OCI-LY3 (cell line): ENCODE results near the gene ORM1.
A peak's percentile ranks its signal among the peaks of the same experiment; 100 is the strongest.

Experiments used
- H2AFZ ChIP-seq: fragments of 200-600, 300-600 bp; shearing (Covaris generic); 2 replicates; pipeline ENCODE4 v1.6.0; 2014; ENCODE audit warnings: antibody characterized with exemption, low read depth, low read length
- H3K27ac ChIP-seq: fragments of 200-600, 300-600 bp; sonication (generic); 2 replicates; pipeline ENCODE4 v1.5.1; 2014; ENCODE audit warnings: mild to moderate bottlenecking, low read length, moderate library complexity, mixed read lengths
- H3K27me3 ChIP-seq: fragments of 200-600, 300-600 bp; sonication (generic); 2 replicates; pipeline ENCODE4 v1.6.1; 2014; ENCODE audit warnings: low read depth, low read length, mixed read lengths
- H3K36me3 ChIP-seq: fragments of 200-600, 300-600 bp; sonication (generic); replicated peaks from 2 replicates; pipeline ENCODE3; 2014; ENCODE audit warnings: low read depth, low read length, mixed read lengths
- H3K4me1 ChIP-seq: fragments of 300-600, 200-600 bp; sonication (generic); 2 replicates; pipeline ENCODE4 v1.6.1; 2014; ENCODE audit warnings: low read length, mixed read lengths
- H3K4me2 ChIP-seq: fragments of 200-600, 300-600 bp; sonication (generic); 2 replicates; pipeline ENCODE4 v1.6.1; 2014; ENCODE audit warnings: low read length, mixed read lengths
- H3K4me3 ChIP-seq: fragments of 300-600, 200-600 bp; sonication (generic); 2 replicates; pipeline ENCODE4 v1.5.1; 2014; ENCODE audit warnings: antibody characterized with exemption, mild to moderate bottlenecking, low read length, moderate library complexity
- H3K79me2 ChIP-seq: fragments of 300-600, 200-600 bp; shearing (Covaris generic); 2 replicates; pipeline ENCODE4 v1.6.1; 2014; ENCODE audit warnings: mild to moderate bottlenecking, low read length, mixed read lengths
- H3K9ac ChIP-seq: fragments of 300-600, 200-600 bp; shearing (Covaris generic); 2 replicates; pipeline ENCODE4 v1.6.0; 2014; ENCODE audit warnings: mild to moderate bottlenecking, low read length, moderate library complexity
- H3K9me3 ChIP-seq: fragments of 200-600, 300-600 bp; shearing (Covaris generic); 2 replicates; pipeline ENCODE4 v1.6.1; 2014; ENCODE audit warnings: low read length, mixed read lengths; ENCODE audit not compliant: insufficient read depth
- H4K20me1 ChIP-seq: fragments of 200-600, 300-600 bp; sonication (generic); 2 replicates; pipeline ENCODE4 v1.6.1; 2016; ENCODE audit warnings: low read length, mixed read lengths; ENCODE audit not compliant: insufficient read depth
- CTCF ChIP-seq: fragments of 200-600, 300-600 bp; sonication (generic); IDR thresholded peaks from 2 replicates; pipeline ENCODE4 v1.5.1; 2014; ENCODE audit warnings: antibody characterized with exemption, low read length, low read depth
- EZH2phosphoT487 ChIP-seq: fragments of 200-600 bp; shearing (Covaris generic); IDR thresholded peaks from 2 replicates; pipeline ENCODE4 v1.6.1; 2018; ENCODE audit warnings: antibody characterized with exemption, mixed run types, low read depth

The ORM1 gene

DNA sequence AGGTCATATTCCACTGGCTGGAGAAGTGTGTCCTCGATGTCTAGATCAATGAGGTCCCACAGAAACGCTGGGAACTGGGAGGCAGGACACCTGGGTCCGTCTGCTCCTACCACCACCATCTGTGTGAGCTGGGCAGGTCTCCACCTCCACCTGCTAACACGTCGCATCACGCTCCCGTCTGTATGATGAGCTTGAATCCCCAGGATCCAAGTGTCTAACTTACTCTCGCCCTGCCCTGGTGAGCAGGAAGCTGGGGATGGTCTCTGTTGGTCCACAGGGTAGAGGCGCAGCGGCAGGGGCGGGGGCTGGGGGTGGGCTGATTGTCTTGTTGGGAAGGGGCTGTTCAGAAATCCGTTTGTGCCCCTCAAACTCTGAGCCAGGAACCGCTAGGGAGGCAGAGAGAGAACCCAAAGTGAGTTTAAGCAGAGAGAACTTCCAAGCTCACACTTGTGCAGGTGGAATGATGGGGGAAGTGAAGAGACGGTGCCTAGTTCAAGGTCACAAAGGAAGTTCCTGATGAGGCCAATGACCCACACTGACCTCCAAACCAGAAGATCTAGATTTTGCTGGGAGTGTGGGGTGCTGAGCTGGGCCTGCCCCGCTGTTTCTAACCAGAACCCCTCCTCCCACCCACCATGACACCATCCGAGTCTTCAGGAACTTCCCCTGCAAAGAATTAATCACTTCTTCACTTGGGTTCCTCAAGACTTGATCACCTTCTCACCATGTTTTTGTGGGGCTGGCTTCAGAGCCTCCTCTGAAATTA, 27.9 kb downstream of the ORM1 start:
- no peaks in the 10 kb centered on the region for H3K9me3 ChIP-seq
- H3K4me1 ChIP-seq = peaks cover 29% of the 10 kb centered on the region
- H4K20me1 ChIP-seq = peaks cover 16% of the 10 kb centered on the region
- TF ChIP-seq EZH2phosphoT487 (no peak), CTCF (no peak)
- no peak overlapping the region for H3K9ac ChIP-seq
- peak overlapping the region; percentile 91; the same call in 1 of the 2 replicates for H3K27ac ChIP-seq
- H3K4me2 ChIP-seq = no peak overlapping the region
- H3K4me3 ChIP-seq = no peak overlapping the region
- H3K36me3 ChIP-seq = peaks cover 62% of the 10 kb centered on the region
- no peak overlapping the region for H2AFZ ChIP-seq
- H3K27me3 ChIP-seq = no peaks in the 10 kb centered on the region
- peaks cover 6% of the 10 kb centered on the region; the same call in 1 of the 2 replicates for H3K79me2 ChIP-seq

DNA sequence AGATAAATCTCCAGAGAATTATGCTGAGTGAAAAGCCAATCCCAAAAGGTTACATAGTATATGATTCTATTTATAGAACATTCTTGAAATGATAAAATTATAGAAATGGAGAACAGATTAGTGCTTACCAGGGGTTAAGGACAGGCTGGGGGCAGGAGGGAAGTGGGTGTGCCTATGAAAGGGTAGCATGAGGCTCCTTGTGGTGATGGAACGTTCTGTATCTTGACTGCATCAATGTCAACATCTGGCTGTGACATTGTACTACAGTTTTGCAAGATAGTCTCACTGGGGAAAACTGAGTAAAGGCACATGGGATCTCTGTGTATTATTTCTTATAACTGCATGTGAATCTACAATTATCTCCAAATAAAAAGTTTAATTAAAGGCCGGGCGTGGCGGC, 29.0 kb downstream of the ORM1 start:
- Histone ChIP-seq H3K4me3 (no peak overlapping the region), H4K20me1 (peaks cover 16% of the 10 kb centered on the region), H2AFZ (no peak overlapping the region), H3K4me1 (peaks cover 29% of the 10 kb centered on the region), H3K27ac (no peak overlapping the region), H3K9ac (no peak overlapping the region), H3K27me3 (no peaks in the 10 kb centered on the region), H3K79me2 (peaks cover 6% of the 10 kb centered on the region; the same call in 1 of the 2 replicates), H3K36me3 (peaks cover 62% of the 10 kb centered on the region), H3K9me3 (no peaks in the 10 kb centered on the region), H3K4me2 (no peak overlapping the region)
- TF ChIP-seq CTCF (no peak), EZH2phosphoT487 (no peak)

GRCh38 chr9:114355821-114356220, 32.9 kb downstream of the ORM1 start:
- H2AFZ ChIP-seq = no peak overlapping the region
- no peak overlapping the region for H3K9ac ChIP-seq
- no peak overlapping the region for H3K27ac ChIP-seq
- no peak overlapping the region for H3K4me2 ChIP-seq
- H4K20me1 ChIP-seq = no peaks in the 10 kb centered on the region
- H3K9me3 ChIP-seq = no peaks in the 10 kb centered on the region
- H3K79me2 ChIP-seq = peaks cover 9% of the 10 kb centered on the region
- H3K27me3 ChIP-seq = no peaks in the 10 kb centered on the region
- H3K4me1 ChIP-seq = peaks cover 4% of the 10 kb centered on the region; the same call in 1 of the 2 replicates
- no peak overlapping the region for H3K4me3 ChIP-seq
- no peak for TF ChIP-seq CTCF
- no peak for TF ChIP-seq EZH2phosphoT487
- H3K36me3 ChIP-seq = peaks cover 64% of the 10 kb centered on the region

- Histone ChIP-seq H3K79me2 (peaks cover 12% of the 10 kb centered on the region), H3K27ac (no peak overlapping the region), H3K27me3 (no peaks in the 10 kb centered on the region), H3K4me2 (no peak overlapping the region), H3K4me1 (no peaks in the 10 kb centered on the region), H3K9me3 (no peaks in the 10 kb centered on the region), H3K9ac (no peak overlapping the region), H2AFZ (no peak overlapping the region), H3K4me3 (no peak overlapping the region), H4K20me1 (no peaks in the 10 kb centered on the region), H3K36me3 (peaks cover 70% of the 10 kb centered on the region)
- TF ChIP-seq EZH2phosphoT487 = no peak
- no peak for TF ChIP-seq CTCF
Measured at GRCh38 chr9:114356792-114357191, 33.9 kb downstream of the ORM1 start.
